HG02642 (cell line): Measurements from ENCODE around the gene TRPC6.

Source experiments
- ATAC-seq: cut with Tn5 transposase; IDR thresholded peaks from one replicate; pipeline ENCODE4 v1.9.1; 2021; ENCODE audit warnings: mild to moderate bottlenecking; ENCODE audit not compliant: unreplicated experiment, poor library complexity

The TRPC6 gene

DNA sequence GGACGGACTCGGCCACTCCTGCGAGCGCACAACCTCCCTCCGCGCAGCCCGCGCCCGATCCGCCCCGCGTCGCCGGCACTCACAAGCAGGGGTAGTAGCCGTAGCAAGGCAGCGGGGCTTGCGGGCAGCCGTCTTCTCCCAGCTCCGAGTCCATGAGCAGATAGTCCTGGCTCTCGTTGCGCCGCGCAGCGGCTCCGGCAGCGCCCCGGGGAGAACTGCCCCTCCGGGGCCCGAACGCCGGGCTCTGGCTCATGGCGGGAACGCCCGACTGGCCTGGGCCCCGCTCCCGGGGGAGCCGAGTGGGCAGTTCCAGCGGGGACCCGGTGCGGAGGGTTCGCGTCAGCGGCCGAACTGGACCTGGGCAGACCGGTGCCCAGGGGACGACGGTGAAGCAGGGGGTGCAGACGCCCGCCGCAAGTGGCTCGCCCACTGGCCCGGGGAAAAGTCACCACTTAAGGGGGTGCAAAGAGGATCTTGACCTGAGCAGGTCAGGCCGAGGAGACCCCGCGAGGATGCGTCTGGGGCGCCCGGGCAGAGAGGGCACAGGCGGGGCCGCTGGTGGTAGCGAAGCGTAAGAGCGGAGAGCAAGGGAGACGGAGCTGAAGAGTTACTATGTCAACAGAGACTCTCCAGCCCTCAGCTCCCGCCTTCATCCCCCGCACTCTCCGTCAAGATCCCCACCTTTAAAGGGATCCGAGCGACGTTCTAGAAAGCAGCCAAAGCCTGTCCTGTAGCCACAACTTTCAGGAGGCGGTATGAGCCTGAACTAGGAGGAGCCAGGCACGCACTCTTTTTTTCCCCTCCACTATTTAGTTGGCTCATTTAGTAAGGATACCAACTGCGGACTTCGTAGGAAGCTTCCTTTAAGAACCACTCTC is at the start of gene TRPC6:
TRPC6 (minus strand) TSS at position 757 of the 878 bp plus-strand sequence; CDS start at position 253, 504 bp downstream.
- ATAC-seq, result no peak

DNA sequence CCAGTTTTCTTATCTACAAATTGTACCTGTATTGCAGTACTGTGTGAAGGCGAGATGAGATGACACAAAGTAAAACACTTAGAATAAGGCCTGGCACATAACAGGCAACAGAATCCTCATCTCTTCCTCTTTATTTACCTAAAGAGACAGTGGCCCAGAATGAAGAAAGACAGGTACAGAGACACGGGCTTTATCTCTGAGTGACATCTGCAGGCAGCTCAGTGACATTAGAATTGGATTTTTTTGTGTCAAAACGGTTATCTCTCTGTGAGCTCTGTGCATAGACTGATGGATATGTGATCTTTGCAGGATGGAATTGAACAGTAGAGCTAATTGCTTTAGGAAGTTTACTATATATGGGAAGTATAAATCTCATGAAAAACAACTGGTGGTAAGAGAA is 36.2 kb upstream of the TRPC6 start:
- no peak for ATAC-seq

DNA sequence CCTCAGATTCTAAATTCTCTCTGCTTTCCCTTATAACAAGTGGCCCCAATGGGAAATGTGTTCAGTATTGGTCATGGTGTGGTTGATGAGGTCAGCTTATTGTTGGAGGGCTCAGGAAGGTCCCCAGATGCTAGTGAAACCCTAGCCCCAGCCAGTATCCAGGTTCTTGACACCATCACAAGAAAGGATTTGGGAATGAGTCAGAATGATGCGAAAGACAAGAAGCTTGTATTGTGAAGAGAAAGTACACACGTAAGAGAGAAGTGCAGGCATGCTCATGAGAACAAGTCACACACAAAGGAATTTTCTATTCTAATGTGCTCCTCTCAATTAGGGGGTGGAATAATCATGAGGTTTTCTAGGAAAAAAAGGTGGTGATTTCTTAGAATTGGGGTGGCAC is 34.9 kb upstream of the TRPC6 start:
- ATAC-seq, result no peak

DNA sequence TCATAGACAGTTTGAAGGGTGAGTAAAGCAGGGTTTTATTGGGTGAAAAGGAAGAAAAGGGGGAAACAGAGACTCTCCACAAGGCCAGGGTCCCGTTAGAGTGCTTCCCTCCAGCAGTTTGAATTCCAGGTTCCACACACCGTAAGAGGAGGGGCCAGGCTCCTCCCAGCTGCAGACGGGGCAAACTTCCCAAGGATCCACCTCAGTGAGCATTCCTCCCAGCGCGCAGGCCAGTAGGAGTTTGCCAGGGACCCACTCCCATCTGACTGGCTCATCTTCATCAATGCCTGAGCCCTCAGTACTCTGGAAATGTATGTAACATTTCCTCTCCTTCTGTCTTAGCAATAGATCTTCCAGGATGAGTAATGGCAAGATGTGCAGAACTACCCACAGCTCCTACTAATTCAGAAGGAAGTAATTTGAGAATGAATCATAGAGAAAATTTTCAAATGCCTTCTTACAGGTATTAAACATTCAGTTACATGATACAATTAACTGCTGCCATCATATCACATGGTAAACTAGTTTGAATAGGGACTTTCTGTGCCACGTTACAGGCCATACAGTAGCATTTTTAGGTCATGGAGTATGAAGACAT is 34.0 kb upstream of the TRPC6 start:
- ATAC-seq, result no peak

DNA sequence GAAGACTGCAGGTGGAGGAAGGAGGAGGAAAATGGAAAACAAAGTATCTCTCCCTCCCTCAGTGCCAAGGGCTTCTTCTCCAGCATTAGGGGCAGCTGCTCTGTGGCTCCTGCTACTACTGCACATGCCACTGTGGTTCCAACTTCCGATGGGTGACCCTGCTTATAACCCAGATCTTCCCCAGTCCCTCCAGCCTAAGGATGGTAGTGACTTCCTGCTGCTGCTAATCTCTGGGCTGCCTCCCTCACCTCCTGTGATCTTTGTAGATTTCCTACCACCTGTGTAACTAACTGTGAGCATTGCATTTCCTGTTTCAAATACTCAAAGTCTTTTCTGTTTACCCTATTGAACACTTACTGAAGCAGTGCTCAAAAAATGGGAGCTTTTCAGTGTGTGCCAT is 28.7 kb upstream of the TRPC6 start:
- ATAC-seq, result no peak

DNA sequence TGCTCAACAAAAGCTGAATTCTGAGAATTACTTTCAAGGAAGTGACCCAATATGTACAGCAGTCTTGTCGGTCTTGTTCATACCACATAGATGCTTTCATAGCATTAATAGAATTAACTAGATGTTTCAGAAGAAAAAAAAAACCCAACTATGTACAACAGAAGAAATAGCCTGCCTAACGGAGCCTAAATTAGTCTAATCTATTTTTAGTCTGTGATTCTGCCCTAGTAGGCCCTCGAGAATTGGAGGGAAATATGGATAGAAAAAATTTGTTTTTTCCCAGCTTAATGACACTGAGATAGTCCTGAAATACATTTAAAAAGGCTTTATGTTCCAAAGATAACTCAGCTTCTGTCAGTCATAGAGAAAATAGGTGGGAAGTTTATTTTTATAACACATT is 17.1 kb upstream of the TRPC6 start:
- no peak for ATAC-seq

DNA sequence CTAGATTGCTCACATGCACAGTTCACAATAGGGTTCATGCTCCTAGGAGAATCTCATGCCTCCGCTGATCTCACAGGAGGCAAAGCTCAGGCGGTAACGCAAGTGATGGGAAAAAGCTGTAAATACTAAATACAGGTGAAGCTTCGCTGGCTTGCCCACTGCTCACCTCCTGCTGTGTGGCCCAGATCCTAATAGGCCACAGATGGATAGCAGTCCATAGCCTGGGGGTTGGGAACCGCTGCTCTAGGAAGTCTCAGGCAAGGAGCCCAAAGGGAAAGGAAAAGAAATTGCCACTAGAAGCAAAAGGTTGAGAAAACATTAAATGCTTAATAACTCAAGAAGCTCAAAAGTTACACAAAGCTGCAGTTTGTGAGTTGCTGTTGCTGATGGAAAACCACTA is 3.2 kb upstream of the TRPC6 start:
- no peak for ATAC-seq

DNA sequence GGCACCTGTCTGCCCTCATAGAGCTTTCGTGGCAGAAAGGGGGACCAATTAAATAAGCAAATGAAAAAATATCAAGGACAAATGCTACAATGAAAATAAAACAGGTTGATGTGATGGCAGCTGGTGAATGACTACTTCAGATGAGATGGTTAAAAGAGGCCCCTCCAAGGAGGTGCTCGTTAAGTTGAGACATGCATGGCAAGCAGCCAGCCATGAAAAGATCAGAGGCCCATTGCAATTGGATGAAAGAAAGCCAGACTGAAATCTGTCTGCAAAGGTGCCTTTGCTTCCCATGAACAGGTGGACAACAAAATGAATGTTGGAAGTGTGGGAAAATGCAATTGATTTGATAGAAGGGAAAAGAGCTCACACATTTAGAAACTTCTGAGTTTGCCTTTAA is 848 bp upstream of the TRPC6 start:
- no peak for ATAC-seq

DNA sequence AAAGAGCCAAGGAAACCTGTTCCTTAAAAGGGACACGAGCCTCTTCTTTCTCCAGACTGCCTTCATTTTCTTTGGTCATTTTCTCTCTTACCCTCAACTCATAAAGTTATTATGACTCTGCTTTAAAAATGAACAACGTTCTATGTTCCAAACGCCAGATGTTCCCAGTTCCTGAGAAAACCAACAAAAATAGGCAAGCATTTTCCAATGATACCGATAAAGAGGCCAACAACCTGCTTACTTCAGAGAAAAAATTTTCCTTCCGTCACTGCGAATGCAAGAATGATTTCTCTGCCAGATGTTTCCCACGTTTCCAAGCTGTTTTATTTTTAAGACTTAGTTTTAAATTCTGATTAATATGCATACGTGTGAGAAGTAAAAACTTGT is 315 bp upstream of the TRPC6 start:
- no peak for ATAC-seq

DNA sequence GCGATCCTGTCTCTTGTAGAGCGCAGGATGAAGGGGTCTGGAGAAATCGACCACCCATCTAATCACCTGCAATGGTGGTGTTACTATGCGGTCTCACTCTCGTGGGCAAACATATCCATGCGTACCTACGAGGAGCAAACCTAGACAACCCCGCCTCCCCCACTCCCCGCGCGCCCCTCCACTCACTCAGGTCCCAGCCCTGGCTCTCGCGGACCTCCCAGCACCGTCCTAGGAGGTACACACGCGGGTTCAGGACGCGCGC is 887 bp downstream of the TRPC6 start:
- no peak for ATAC-seq

DNA sequence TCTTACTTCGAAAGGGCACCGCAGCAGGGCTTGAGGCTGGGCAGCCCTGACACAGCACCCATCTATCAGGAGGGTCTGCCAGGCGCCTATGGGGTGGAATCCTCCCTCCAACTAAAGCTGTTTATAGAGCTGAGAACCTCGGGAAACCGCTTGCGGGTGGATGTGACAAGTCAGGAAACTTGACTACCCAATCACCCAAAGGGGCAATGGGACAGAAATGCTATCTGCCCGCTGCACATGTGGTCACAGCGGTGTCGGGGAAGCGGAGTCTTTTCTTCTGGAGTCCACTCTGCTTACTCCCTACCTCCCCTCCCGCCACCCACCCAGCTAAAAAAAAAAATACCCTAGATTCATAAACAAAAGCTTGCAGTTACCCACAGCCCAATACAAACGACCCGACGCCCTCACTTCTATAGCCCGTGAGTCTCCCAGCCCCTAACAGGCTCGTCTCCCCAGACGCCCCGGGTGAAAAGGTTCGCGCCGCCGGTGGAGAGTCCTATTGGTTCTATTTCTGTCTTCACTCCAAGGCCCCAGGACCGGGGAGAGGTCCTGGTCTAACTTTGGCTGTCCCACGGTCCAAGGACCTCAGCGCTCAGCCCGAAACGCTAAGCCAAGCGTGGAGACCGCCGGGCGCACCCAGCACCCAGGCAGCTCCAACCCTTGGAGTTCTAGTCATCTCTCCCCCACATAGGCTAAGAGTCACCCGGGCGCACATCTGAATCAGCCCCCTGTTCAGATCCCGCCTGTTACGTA is 1.4 kb downstream of the TRPC6 start:
- ATAC-seq, result no peak

DNA sequence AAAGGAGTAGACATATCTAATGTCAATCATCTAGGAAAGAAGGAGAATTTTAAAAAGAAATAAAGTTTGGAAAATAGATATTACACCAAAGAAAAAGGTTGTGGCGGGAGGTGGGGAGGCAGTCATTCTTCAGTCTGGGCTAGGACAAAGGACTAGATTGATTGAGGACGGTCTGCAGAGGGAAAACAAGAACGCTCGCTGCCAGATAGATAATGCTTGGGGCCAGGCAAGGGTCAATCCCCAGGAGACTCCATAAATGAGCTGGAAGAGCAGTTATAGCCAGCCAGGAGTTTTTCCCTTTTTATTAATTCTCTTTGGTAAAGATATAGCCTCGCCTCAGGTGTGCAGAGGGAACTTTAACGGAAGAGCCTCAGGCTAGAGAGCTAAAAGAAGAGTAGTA is 6.3 kb downstream of the TRPC6 start:
- no peak for ATAC-seq

DNA sequence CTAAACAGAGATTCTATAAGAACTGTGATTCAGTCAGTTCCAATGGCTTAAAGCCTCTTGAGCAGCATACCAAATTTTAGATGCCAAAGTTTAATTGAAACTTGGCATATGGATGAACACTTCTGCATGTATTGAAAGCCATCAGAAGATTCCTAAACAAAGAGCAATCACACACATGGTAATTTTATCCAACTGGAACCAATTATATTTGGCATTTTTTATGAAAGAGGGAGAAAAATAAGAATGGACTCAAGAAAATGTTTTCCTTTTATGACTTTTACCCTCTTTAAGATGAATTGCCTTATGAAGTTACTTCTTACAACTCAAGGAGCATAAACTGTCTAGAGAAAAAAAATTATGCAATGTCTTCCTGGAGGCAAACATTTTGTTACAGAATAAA is 7.4 kb downstream of the TRPC6 start:
- ATAC-seq, result no peak

DNA sequence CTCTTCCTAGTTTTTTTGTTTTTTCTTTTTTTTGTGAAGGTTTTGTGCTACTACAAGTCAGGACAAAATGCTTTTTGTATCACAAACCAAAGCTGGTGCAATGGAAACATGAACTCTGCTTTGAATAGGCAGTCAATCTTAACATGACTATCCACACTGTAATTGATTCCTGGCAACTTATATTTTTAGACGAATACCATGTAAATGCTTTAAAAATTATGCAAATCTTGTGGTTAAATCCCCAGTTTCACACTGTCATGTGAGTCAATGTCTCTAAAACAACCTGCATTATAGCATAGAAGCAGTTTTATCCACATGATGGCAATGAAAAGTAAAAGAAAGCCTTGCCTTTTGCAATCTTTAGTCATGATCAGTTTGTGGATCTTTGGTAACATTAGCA is 8.9 kb downstream of the TRPC6 start:
- ATAC-seq, result no peak

DNA sequence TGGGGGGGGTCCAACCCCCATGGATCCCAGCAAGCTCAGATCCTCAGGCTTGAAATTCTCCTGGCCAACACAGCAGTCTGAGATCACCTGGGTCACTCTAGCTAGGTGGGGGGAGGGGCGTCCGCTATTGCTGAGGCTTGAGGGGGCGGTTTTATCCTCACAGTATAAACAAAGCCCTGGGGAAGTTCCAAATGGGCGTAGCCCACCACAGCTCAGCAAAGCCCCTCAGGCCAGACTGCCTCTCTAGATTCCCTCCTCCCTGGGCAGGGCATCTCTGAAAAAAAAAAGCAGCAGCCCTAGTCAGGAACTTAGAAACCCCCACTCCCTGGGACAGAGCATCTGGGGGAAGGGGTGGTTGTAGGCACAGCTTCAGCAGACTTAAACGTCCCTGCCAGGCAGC is 16.7 kb downstream of the TRPC6 start:
- ATAC-seq, result no peak

DNA sequence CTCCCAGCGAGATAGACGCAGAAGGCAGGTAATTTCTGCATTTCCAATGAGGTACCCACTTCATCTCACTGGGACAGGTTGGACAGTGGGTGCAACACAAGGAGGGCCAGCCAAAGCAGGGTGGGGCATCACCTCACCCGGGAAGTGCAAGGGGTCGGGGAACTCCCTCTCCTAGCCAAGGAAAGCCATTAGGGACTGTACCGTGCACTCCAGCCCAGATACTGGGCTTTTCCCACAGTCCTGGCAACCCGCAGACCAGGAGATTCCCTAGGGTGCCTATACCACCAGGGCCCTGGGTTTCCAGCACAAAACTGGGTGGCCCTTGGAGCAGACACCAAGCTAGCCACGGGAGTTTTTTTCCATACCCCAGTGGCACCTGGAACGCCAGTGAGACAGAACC is 17.2 kb downstream of the TRPC6 start:
- ATAC-seq, result no peak

DNA sequence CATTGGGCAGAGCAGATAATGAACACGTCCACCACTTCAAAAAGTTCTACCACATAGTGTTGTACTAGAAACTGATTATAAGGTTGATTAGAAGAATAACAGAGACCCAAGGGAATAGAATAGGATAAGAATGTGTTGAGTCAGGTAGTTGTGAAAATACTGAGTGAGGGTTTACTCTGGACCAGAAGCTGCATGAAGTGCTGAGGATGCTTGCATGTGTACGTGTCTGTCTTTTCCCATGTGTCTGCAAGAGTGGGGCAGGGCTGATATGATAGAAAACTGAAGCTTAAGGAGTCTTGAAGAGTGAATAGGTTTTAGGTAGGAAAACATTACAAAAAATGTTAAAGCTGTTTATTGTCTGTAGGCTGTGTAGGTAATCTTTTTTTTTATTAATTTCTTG is 20.6 kb downstream of the TRPC6 start:
- ATAC-seq, result no peak

DNA sequence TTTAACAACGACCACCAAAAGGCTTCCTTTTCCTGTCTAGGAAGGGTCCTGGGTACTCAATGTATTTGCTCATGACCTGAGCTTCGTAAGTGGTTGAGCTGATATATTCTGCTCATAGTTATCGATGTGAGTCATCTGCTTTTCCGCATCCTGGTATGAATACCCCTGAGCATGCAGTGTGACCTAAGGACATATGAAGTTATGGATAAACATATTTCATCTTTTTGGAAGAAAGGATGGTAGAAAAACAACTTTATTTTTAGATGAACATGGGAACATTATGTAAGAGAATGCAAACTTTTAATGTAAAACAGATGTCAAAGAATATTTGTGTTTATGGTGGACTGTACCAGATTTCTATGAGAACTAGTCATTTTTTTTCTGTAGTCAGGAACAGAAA is 28.4 kb downstream of the TRPC6 start:
- ATAC-seq, result no peak

DNA sequence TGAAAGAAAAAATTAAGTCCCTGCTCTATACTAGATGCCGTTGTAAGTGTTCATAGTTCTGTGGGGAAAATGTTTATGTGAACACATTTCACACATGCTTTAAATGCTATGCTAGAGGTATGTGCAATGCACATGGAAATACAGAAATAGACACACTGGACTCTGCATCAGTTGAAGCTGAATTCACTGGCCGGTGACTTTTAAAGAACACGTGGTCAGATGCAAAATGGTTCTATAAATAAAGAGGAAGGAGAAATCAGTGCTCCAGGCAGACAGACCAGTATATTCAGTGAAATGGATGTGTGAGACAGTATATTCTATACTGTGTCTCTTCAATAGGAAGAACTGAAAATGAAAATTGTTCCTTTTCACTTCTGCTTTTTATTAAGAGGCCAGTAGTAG is 29.9 kb downstream of the TRPC6 start:
- peak; percentile 93 for ATAC-seq

DNA sequence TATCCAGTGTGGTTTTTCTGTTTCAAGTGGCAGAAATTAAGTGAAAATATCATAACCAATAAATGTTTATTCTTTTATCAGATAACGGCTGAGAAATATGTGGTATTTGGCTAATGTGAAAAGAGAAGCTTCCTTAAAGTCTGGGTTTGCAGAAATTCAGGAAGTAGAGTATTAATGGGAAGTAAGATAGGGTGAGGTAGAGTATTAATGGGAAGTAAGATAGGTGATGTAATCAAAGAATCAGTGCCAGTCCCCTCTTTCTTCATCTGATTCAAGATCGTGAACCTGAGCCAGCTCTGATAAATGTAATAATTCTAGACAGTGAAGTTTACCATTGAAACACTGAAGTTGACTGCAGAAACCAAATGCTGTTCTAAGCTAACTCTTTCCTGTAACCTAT is 30.9 kb downstream of the TRPC6 start:
- no peak for ATAC-seq

DNA sequence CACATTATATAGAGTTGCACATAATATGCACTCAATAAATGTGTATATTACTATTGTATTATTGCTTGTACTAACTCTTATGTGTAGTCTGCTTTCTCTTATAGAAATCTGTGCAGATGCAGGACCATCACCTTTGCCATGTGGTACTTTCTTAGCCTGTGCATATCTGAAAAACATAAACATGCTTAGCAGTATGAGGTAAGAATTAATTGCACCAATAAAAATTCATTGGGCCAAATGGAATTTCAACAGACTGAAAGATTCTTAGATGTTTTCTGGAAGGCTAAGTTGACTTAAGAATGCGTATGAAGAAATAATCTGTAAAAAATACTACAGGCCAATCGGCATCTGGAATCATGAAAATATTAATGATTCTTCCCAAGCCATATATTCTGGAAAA is 55.3 kb downstream of the TRPC6 start:
- ATAC-seq, result no peak
